Measurements from ENCODE around the gene RNF208.
A peak's percentile ranks its signal among the peaks of the same experiment; 100 is the strongest.

Gene RNF208

GRCh38 chr9:137206602-137207001 lies 15.4 kb downstream of the RNF208 start:
- TF ChIP-seq CTCF (IDR thresholded peaks at IDR 0.05) (no peak), ZFX (IDR thresholded peaks at IDR 0.05; ENCODE audit: borderline replicate concordance) (no peak)
- H3K27ac ChIP-seq, result peak overlapping the region; percentile 72; the same call in 1 of the 2 replicates

- H3K27ac ChIP-seq, result peak within 1 kb of the TSS; percentile 72
- TF ChIP-seq ZFX (IDR thresholded peaks at IDR 0.05; ENCODE audit: borderline replicate concordance) (no peak), CTCF (IDR thresholded peaks at IDR 0.05) (no peak)
Measured at GRCh38 chr9:137205126-137206069, 16.6 kb downstream of the RNF208 start, which contains the start of the genes NDOR1 and TMEM203. TSS of gene NDOR1 (plus strand) at chr9:137205700. CDS start at chr9:137205778, 78 bp downstream. TSS of gene TMEM203 (minus strand) at chr9:137205648. CDS start at chr9:137205414, 234 bp downstream.

GRCh38 chr9:137204731-137205125 lies 17.3 kb downstream of the RNF208 start:
- H3K27ac ChIP-seq, result peak overlapping the region; percentile 72
- TF ChIP-seq ZFX (IDR thresholded peaks at IDR 0.05; ENCODE audit: borderline replicate concordance) (no peak), CTCF (IDR thresholded peaks at IDR 0.05) (no peak)

GRCh38 chr9:137202966-137203365 lies 19.1 kb downstream of the RNF208 start:
- TF ChIP-seq ZFX (IDR thresholded peaks at IDR 0.05; ENCODE audit: borderline replicate concordance) (no peak), CTCF (IDR thresholded peaks at IDR 0.05) (no peak)
- H3K27ac ChIP-seq, result peak overlapping the region; percentile 83; the same call in 1 of the 2 replicates

GRCh38 chr9:137201205-137201868 lies 20.7 kb downstream of the RNF208 start:
- H3K27ac ChIP-seq, result peak overlapping the region; percentile 83
- TF ChIP-seq ZFX (IDR thresholded peaks at IDR 0.05; ENCODE audit: borderline replicate concordance), result no peak
- no peak for TF ChIP-seq CTCF (IDR thresholded peaks at IDR 0.05)

GRCh38 chr9:137200311-137201204 lies 21.5 kb downstream of the RNF208 start, which contains the start of gene TPRN:
TSS of gene TPRN (minus strand) at chr9:137200741. CDS start at chr9:137200711, 30 bp downstream.
- peak within 1 kb of the TSS; percentile 83 for H3K27ac ChIP-seq
- TF ChIP-seq CTCF (IDR thresholded peaks at IDR 0.05) (no peak), ZFX (IDR thresholded peaks at IDR 0.05; ENCODE audit: borderline replicate concordance) (no peak)

Data from 22Rv1 (cell line).